Type B pancreatic cell (in vitro differentiated cells): Measurements from ENCODE around the gene HSFX3. TPM values are rescaled to one million over a fixed set of nuclear protein-coding genes. Genes with fewer than 3 reads are reported as not detected.

ENCODE experiments used
- DNase-seq: peaks from one replicate; pipeline ENCODE4 v3.0.0; 2021; ENCODE audit warnings: mixed read lengths; ENCODE audit not compliant: unreplicated experiment; ENCODE audit errors: extremely low spot score
- H3K27ac Mint-ChIP-seq: 2 replicates; pipeline ENCODE4 v1.8.0; 2021; ENCODE audit warnings: mild to moderate bottlenecking, mixed read lengths
- H3K27me3 Mint-ChIP-seq: 2 replicates; pipeline ENCODE4 v1.8.0; 2021; ENCODE audit warnings: mixed read lengths
- H3K36me3 Mint-ChIP-seq: 2 replicates; pipeline ENCODE4 v1.8.0; 2021; ENCODE audit warnings: mixed read lengths
- H3K4me1 Mint-ChIP-seq: one replicate; pipeline ENCODE4 v1.8.0; 2021; ENCODE audit warnings: mixed read lengths; ENCODE audit not compliant: unreplicated experiment
- H3K4me3 Mint-ChIP-seq: 2 replicates; pipeline ENCODE4 v1.8.0; 2021; ENCODE audit warnings: mild to moderate bottlenecking, mixed read lengths
- H3K9me3 Mint-ChIP-seq: 2 replicates; pipeline ENCODE4 v1.8.0; 2021; ENCODE audit warnings: mixed read lengths
- CTCF ChIP-seq: fragments of 200-600 bp; sonication (generic); conservative IDR thresholded peaks from 2 replicates; pipeline ENCODE4 v1.5.0; 2021; ENCODE audit warnings: antibody characterized with exemption, mild to moderate bottlenecking
- total RNA-seq: library from RNA; stranded (reverse); gene quantifications from 2 replicates; pipeline ENCODE4 v1.2.1, GENCODE V29; 2021; ENCODE audit warnings: low replicate concordance

Gene HSFX3
- total RNA-seq, 1 donor from 2014 or later: not detected

GRCh38 chrX:149499766-149500165, 50.0 kb downstream of the HSFX3 start:
- H3K9me3 Mint-ChIP-seq: no peaks in the 10 kb centered on the region
- H3K36me3 Mint-ChIP-seq: peaks cover 8% of the 10 kb centered on the region
- no peak for DNase-seq

GRCh38 chrX:149498767-149499166, 51.0 kb downstream of the HSFX3 start:
- Mint-ChIP-seq H3K9me3 (no peaks in the 10 kb centered on the region), H3K36me3 (peaks cover 8% of the 10 kb centered on the region), H3K27ac (no peak overlapping the region), H3K27me3 (no peaks in the 10 kb centered on the region), H3K4me3 (no peak overlapping the region), H3K4me1 (no peaks in the 10 kb centered on the region)
- no peak for TF ChIP-seq CTCF
- no peak for DNase-seq

More at GRCh38 chrX:149499766-149500165, 50.0 kb downstream of the HSFX3 start:
- Mint-ChIP-seq H3K27ac (no peak overlapping the region), H3K4me1 (no peaks in the 10 kb centered on the region), H3K27me3 (no peaks in the 10 kb centered on the region), H3K4me3 (no peak overlapping the region)
- no peak for TF ChIP-seq CTCF

Other genes starting within 250 kb of the HSFX3 start
- 46.8 and 173 TPM in 2 replicates for gene IDS, start 44.6 kb downstream of the HSFX3 start, total RNA-seq
- 20.7 and 30.5 TPM in 2 replicates for gene EOLA1, start 8.9 kb downstream of the HSFX3 start, total RNA-seq
- not detected in 2 replicates for gene MAGEA9B, start 37.5 kb upstream of the HSFX3 start, total RNA-seq
- not detected in 2 replicates for gene HSFX2, start 45.4 kb upstream of the HSFX3 start, total RNA-seq
- gene TMEM185A, start 81.9 kb upstream of the HSFX3 start, total RNA-seq: 31.4 and 31.9 TPM in 2 replicates
- gene MAGEA11, start 162.1 kb upstream of the HSFX3 start, total RNA-seq: 0.17 and 0.19 TPM in 2 replicates
- 1.00 and 2.4 TPM in 2 replicates for gene HSFX1, start 224.1 kb upstream of the HSFX3 start, total RNA-seq
- not detected in 2 replicates for gene MAGEA9, start 232.0 kb upstream of the HSFX3 start, total RNA-seq